ENCODE measurements around the gene DPH3. TPM values are rescaled to one million over a fixed set of nuclear protein-coding genes. Genes with fewer than 3 reads are reported as not detected.

The DPH3 gene
- total and polyA plus RNA-seq, 9 of the 15 experiments (the other 6 are each of a cell fraction or from before 2014, with no cell fraction given) = 15.9 to 131 (median 38.7) TPM

GRCh38 chr3:16304061-16305010 is 39.6 kb upstream of the DPH3 start (continued):
- TF ChIP-seq JUND (IDR thresholded peaks at IDR 0.05; ENCODE audit: borderline replicate concordance, low read depth, low read length) (peak; percentile 91), JUND (tag; IDR thresholded peaks at IDR 0.05; ENCODE audit: borderline replicate concordance, low read depth, low read length) (peak; percentile 71; the same call in 2 of the 3 replicates), CREM (IDR thresholded peaks at IDR 0.05; ENCODE audit: low read depth) (peak; percentile 75), SMAD3 (CRISPR knock-in tag; conservative IDR thresholded peaks at IDR 0.05) (no peak; the same call in 1 of the 2 replicates), TAF9B (IDR thresholded peaks at IDR 0.05; ENCODE audit: partially characterized antibody) (no peak), TOE1 (IDR thresholded peaks at IDR 0.05; ENCODE audit: borderline replicate concordance) (peak; percentile 70; the same call in 1 of the 2 replicates), TOE1 (CRISPR knock-in tag; IDR thresholded peaks at IDR 0.05; ENCODE audit: borderline replicate concordance, low read depth) (no peak), NR4A1 (CRISPR knock-in tag; IDR thresholded peaks at IDR 0.05) (no peak), NR4A1 (tag; IDR thresholded peaks at IDR 0.05) (peak; percentile 55; the same call in 1 of the 2 replicates), SMARCE1 (IDR thresholded peaks at IDR 0.05) (peak; percentile 99), GTF2E2 (tag; IDR thresholded peaks at IDR 0.05) (peak; percentile 18; the same call in 1 of the 2 replicates), TEAD1 (CRISPR knock-in tag; IDR thresholded peaks at IDR 0.05) (peak in 1 of 2 experiments; percentile 16; a peak in 1 of 4 replicates), ZNF512 (tag; IDR thresholded peaks at IDR 0.05) (no peak), TCF15 (CRISPR knock-in tag; IDR thresholded peaks at IDR 0.05) (no peak), NRF1 (conservative IDR thresholded peaks at IDR 0.05 in 1 of 2, IDR thresholded peaks at IDR 0.05 in 1 of 2) (0 out of 4 replicates have a peak, but pooled peaks have one; percentile 16 to 32), E2F1 (CRISPR knock-in tag; IDR thresholded peaks at IDR 0.05) (peak; percentile 50; the same call in 1 of the 2 replicates), MAFK (IDR thresholded peaks at IDR 0.05; ENCODE audit: low read length) (no peak), PML (IDR thresholded peaks at IDR 0.05; ENCODE audit: low read length) (peak; percentile 96), MXI1 (IDR thresholded peaks at IDR 0.05; ENCODE audit: low read depth, low read length) (no peak)
- TF ChIP-seq, protein P1, sequence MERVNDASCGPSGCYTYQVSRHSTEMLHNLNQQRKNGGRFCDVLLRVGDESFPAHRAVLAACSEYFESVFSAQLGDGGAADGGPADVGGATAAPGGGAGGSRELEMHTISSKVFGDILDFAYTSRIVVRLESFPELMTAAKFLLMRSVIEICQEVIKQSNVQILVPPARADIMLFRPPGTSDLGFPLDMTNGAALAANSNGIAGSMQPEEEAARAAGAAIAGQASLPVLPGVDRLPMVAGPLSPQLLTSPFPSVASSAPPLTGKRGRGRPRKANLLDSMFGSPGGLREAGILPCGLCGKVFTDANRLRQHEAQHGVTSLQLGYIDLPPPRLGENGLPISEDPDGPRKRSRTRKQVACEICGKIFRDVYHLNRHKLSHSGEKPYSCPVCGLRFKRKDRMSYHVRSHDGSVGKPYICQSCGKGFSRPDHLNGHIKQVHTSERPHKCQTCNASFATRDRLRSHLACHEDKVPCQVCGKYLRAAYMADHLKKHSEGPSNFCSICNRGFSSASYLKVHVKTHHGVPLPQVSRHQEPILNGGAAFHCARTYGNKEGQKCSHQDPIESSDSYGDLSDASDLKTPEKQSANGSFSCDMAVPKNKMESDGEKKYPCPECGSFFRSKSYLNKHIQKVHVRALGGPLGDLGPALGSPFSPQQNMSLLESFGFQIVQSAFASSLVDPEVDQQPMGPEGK (CRISPR knock-in tag; IDR thresholded peaks at IDR 0.05; ENCODE audit: borderline replicate concordance) = no peak
- TF ChIP-seq, protein P2, sequence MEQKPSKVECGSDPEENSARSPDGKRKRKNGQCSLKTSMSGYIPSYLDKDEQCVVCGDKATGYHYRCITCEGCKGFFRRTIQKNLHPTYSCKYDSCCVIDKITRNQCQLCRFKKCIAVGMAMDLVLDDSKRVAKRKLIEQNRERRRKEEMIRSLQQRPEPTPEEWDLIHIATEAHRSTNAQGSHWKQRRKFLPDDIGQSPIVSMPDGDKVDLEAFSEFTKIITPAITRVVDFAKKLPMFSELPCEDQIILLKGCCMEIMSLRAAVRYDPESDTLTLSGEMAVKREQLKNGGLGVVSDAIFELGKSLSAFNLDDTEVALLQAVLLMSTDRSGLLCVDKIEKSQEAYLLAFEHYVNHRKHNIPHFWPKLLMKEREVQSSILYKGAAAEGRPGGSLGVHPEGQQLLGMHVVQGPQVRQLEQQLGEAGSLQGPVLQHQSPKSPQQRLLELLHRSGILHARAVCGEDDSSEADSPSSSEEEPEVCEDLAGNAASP (IDR thresholded peaks at IDR 0.05) = no peak

All from K562 (cell line).